CD4-positive, alpha-beta T cell (primary cell): Measurements from ENCODE around the gene KDM1B. TPM values are rescaled to one million over a fixed set of nuclear protein-coding genes. Genes with fewer than 3 reads are reported as not detected.
A peak's percentile ranks its signal among the peaks of the same experiment; 100 is the strongest.
"Not testable (repeated sequence)": the region's sequence is repeated elsewhere in the genome, so short reads cannot be mapped to it uniquely, and the experiment has no call there.

Source experiments
- ATAC-seq: fragments of 200-7000 bp; cut with Tn5 transposase; one replicate; pipeline ENCODE4 v1.10.0; 2022; ENCODE audit warnings: mild to moderate bottlenecking; ENCODE audit not compliant: poor library complexity
- CTCF ChIA-PET: fragments of 350-600 bp; sonication (Branson Sonifier 250); formaldehyde crosslinking; loops from one replicate; lab custom pipeline; 2021; ENCODE audit warnings: antibody characterized with exemption, inconsistent platforms; lab: Charles Lee
- POLR2A ChIA-PET: fragments of 350-600 bp; sonication (Branson Sonifier 250); formaldehyde crosslinking; loops from one replicate; lab custom pipeline; 2021; ENCODE audit warnings: antibody characterized with exemption, inconsistent platforms; lab: Charles Lee
- DNase-seq, 14 experiments: peaks; one replicate each; pipeline ENCODE4 v3.0.0-alpha.2; 2013 to 2020; ENCODE audit warnings: mixed read lengths in 2 of 14
- H3K27ac ChIP-seq, 2 donors: one replicate each; pipeline versions ENCODE4 v1.5.1 to v1.7.0; 2013; ENCODE audit warnings: low read length in 2 of 2, low read depth in 1 of 2, mild to moderate bottlenecking in 1 of 2
- H3K27me3 ChIP-seq, 2 experiments: 1 replicate in 1 of 2; 2 replicates in 1 of 2; pipeline versions ENCODE4 v1.6.1 to v1.7.0; 2013; ENCODE audit warnings: low read length in 2 of 2, control low read depth in 1 of 2, mild to moderate bottlenecking in 1 of 2, moderate library complexity in 1 of 2; ENCODE audit not compliant: insufficient read depth in 2 of 2, control insufficient read depth in 1 of 2
- H3K36me3 ChIP-seq: one replicate; pipeline ENCODE4 v1.6.1; 2013; ENCODE audit warnings: low read length, control low read depth; ENCODE audit not compliant: insufficient read depth
- H3K4me1 ChIP-seq: one replicate; pipeline ENCODE4 v1.6.1; 2013; ENCODE audit warnings: low read length, control low read depth; ENCODE audit not compliant: insufficient read depth
- H3K4me3 ChIP-seq: one replicate; pipeline ENCODE4 v1.5.1; 2013; ENCODE audit warnings: mild to moderate bottlenecking, low read length, moderate library complexity
- H3K9me3 ChIP-seq, 2 experiments: 1 replicate in 1 of 2; 2 replicates in 1 of 2; pipeline versions ENCODE4 v1.6.1 to v1.7.0; 2013; ENCODE audit warnings: low read length in 2 of 2, mild to moderate bottlenecking in 2 of 2, control low read depth in 1 of 2, moderate library complexity in 1 of 2; ENCODE audit not compliant: control insufficient read depth in 1 of 2, insufficient read depth in 1 of 2
- H3K27ac Mint-ChIP-seq: one replicate; pipeline ENCODE4 v1.8.0; 2020; ENCODE audit warnings: mixed read lengths
- H3K27me3 Mint-ChIP-seq: one replicate; pipeline ENCODE4 v1.8.0; 2021; ENCODE audit warnings: mixed read lengths
- H3K36me3 Mint-ChIP-seq: one replicate; pipeline ENCODE4 v1.8.0; 2021; ENCODE audit warnings: low read depth, mixed read lengths
- H3K4me1 Mint-ChIP-seq: one replicate; pipeline ENCODE4 v1.8.0; 2021; ENCODE audit warnings: low read depth, mixed read lengths
- H3K4me3 Mint-ChIP-seq: one replicate; pipeline ENCODE4 v1.8.0; 2020; ENCODE audit warnings: mild to moderate bottlenecking, mixed read lengths
- H3K9me3 Mint-ChIP-seq: one replicate; pipeline ENCODE4 v1.8.0; 2020; ENCODE audit warnings: mixed read lengths
- intact Hi-C, 2 experiments: fragments of 100-400 bp; cut with DNase I in 1 of 2; cut with micrococcal nuclease in 1 of 2; formaldehyde crosslinking; loops; one replicate each; pipeline versions ENCODE4 v1.15.1 to v1.9.0; 2023 to 2025; cut with DNase I, micrococcal nuclease
- total RNA-seq, 174 experiments: library from RNA in 2 of 174; stranded (reverse) in 2 of 174; gene quantifications; one replicate each; pipeline ENCODE4 v1.2.3 and lab custom pipeline; 2021 to 2026
- TF ChIP-seq, protein P1 (sequence below): fragments of 200-600 bp; IDR thresholded peaks from one replicate; pipeline ENCODE4 v1.8.0; 2022; ENCODE audit warnings: antibody characterized with exemption, mild to moderate bottlenecking

KDM1B gene
- total RNA-seq, 2 experiments from 2014 or later = 4.4 to 6.0 TPM

DNA sequence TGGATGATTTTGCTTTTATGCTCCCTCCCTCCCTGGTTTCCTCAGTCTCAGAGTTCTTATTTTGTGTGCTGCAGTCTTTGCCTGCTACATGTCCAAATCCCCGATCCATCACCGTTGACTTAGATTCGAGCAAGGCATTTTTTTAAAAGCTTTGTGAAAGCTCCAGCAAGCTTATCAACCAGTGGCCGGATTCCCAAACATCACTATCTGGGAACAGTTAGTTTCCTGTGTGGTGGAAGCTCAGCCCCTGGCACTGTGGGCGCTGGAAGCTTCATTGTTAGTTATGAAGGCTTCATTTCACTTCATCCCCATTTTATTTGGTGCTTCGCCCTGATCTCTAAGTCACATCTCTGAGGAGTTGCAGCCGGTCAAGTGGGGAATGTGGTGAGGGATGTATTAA lies 64.4 kb downstream of the KDM1B start:
- peak overlapping the region; percentile 4 for H3K27ac Mint-ChIP-seq
- H3K36me3 Mint-ChIP-seq = peaks cover 76% of the 10 kb centered on the region

DNA sequence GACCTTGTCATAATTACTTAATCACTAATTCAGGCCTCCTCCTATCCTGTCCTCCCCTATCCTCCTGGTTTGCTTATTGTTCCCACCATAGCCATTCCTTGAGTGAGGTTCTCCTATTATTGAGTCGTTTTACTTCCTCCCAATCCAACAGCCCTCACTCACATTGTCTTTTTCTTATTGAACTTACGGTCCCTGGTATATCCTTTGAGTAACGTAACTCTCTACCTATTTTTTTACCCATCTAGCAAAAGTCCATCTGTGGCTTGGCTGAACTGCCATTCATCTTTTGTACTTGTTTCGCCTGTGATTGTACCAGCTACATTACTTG lies 66.0 kb downstream of the KDM1B start:
- TF ChIP-seq, protein P1, sequence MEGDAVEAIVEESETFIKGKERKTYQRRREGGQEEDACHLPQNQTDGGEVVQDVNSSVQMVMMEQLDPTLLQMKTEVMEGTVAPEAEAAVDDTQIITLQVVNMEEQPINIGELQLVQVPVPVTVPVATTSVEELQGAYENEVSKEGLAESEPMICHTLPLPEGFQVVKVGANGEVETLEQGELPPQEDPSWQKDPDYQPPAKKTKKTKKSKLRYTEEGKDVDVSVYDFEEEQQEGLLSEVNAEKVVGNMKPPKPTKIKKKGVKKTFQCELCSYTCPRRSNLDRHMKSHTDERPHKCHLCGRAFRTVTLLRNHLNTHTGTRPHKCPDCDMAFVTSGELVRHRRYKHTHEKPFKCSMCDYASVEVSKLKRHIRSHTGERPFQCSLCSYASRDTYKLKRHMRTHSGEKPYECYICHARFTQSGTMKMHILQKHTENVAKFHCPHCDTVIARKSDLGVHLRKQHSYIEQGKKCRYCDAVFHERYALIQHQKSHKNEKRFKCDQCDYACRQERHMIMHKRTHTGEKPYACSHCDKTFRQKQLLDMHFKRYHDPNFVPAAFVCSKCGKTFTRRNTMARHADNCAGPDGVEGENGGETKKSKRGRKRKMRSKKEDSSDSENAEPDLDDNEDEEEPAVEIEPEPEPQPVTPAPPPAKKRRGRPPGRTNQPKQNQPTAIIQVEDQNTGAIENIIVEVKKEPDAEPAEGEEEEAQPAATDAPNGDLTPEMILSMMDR = no peak
- CTCF ChIA-PET = no interaction called here
- Histone ChIP-seq H3K27me3 (no peaks in the 10 kb centered on the region), H3K27ac (no peak overlapping the region), H3K4me3 (no peak overlapping the region), H3K36me3 (peaks cover 35% of the 10 kb centered on the region), H3K9me3 (no peaks in the 10 kb centered on the region), H3K4me1 (no peaks in the 10 kb centered on the region)
- H3K9me3 Mint-ChIP-seq = no peaks in the 10 kb centered on the region
- ATAC-seq = no peak
- POLR2A ChIA-PET = no interaction called here
- H3K36me3 Mint-ChIP-seq = peaks cover 81% of the 10 kb centered on the region
- intact Hi-C loops = no loop called here
- H3K4me3 Mint-ChIP-seq = no peak overlapping the region
- no peak for DNase-seq
- no peaks in the 10 kb centered on the region for H3K4me1 Mint-ChIP-seq
- H3K27me3 Mint-ChIP-seq = no peaks in the 10 kb centered on the region
- peak overlapping the region; percentile 15 for H3K27ac Mint-ChIP-seq

More for the DNA sequence above, 64.4 kb downstream of the KDM1B start:
- POLR2A ChIA-PET = no interaction called here
- H3K4me1 ChIP-seq = no peaks in the 10 kb centered on the region
- no peaks in the 10 kb centered on the region for H3K9me3 ChIP-seq
- DNase-seq (no peak), ATAC-seq (no peak)
- peaks cover 31% of the 10 kb centered on the region for H3K36me3 ChIP-seq
- intact Hi-C loops = no loop called here
- TF ChIP-seq, protein P1 = no peak
- no peaks in the 10 kb centered on the region for H3K27me3 ChIP-seq
- no peaks in the 10 kb centered on the region for H3K27me3 Mint-ChIP-seq
- CTCF ChIA-PET = no interaction called here
- no peak overlapping the region for H3K27ac ChIP-seq
- H3K9me3 Mint-ChIP-seq = no peaks in the 10 kb centered on the region
- H3K4me3 Mint-ChIP-seq = no peak overlapping the region
- no peak overlapping the region for H3K4me3 ChIP-seq
- H3K4me1 Mint-ChIP-seq = no peaks in the 10 kb centered on the region

DNA sequence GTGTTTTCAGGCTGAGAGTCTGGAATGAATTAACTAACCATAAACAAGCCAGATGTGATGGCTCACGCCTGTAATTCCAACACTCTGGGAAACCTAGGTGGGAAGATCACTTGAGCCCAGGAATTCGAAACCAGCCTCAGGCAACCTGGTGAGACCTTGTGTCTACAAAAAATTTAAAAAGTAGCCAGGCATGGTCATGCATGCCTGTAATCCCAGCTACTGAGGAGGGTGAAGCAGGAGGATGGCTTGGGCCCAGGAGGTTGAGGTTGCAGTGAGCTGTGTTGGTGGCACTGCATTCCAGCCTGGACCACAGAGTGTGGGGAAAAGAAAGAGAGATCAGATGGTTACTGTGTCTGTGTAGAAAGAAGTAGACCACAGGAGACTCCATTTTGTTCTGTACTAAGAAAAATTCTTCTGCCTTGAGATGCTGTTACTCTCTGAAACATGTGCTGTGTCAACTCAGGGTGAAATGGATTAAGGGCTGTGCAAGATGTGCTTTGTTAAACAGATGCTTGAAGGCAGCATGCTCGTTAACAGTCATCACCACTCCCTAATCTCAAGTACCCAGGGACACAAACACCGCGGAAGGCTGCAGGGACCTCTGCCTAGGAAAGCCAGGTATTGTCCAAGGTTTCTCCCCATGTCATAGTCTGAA lies 71.4 kb downstream of the KDM1B start:
- H3K4me1 Mint-ChIP-seq, CTCF ChIA-PET, H3K9me3 ChIP-seq, H3K27me3 Mint-ChIP-seq, H3K27me3 ChIP-seq, H3K4me3 ChIP-seq, intact Hi-C loops, ATAC-seq, H3K4me1 ChIP-seq, POLR2A ChIA-PET, H3K27ac Mint-ChIP-seq, H3K27ac ChIP-seq, H3K4me3 Mint-ChIP-seq, H3K9me3 Mint-ChIP-seq, DNase-seq: not testable (repeated sequence)
- peaks cover 55% of the 10 kb centered on the region for H3K36me3 ChIP-seq
- peaks cover 90% of the 10 kb centered on the region for H3K36me3 Mint-ChIP-seq

DNA sequence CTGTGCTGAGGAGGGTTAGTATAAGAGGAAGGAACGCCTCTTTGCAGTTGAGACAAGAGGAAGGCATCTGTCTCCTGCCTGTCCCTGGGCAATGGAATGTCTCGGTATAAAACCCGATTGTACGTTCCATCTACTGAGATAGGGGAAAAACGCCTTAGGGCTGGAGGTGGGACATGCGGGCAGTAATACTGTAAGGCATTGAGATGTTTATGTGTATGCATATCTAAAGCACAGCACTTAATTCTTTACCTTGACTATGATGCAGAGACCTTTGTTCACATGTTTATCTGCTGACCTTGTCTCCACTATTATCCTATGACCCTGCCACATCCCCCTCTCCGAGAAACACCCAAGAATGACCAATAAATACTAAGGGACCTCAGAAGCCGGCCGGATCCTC lies 71.9 kb downstream of the KDM1B start:
- Mint-ChIP-seq H3K9me3 (peaks cover 10% of the 10 kb centered on the region), H3K36me3 (peaks cover 90% of the 10 kb centered on the region), H3K4me1 (peaks cover 10% of the 10 kb centered on the region)
- CTCF ChIA-PET, POLR2A ChIA-PET, ATAC-seq, H3K27me3 ChIP-seq, DNase-seq, H3K4me3 Mint-ChIP-seq, H3K27me3 Mint-ChIP-seq, H3K27ac ChIP-seq, H3K4me1 ChIP-seq, intact Hi-C loops, H3K27ac Mint-ChIP-seq, H3K4me3 ChIP-seq, H3K9me3 ChIP-seq: not testable (repeated sequence)
- H3K36me3 ChIP-seq = peaks cover 52% of the 10 kb centered on the region

DNA sequence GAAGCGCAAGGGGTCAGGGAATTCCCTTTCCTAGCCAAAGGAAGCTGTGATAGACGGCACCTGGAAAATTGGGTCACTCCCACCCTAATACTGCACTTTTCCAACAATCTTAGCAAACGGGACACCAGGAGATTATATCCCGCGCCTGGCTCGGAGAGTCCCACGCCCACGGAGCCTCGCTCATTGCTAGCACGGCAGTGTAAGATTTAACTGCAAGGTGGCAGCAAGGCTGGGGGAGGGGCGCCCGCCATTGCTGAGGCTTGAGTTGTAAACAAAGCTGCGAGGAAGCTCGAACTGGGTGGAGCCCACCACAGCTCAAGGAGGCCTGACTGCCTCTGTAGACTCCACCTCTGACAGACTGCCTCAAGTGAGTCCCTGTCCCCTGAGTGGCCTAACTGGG lies 73.4 kb downstream of the KDM1B start:
- POLR2A ChIA-PET = not testable (repeated sequence)

DNA sequence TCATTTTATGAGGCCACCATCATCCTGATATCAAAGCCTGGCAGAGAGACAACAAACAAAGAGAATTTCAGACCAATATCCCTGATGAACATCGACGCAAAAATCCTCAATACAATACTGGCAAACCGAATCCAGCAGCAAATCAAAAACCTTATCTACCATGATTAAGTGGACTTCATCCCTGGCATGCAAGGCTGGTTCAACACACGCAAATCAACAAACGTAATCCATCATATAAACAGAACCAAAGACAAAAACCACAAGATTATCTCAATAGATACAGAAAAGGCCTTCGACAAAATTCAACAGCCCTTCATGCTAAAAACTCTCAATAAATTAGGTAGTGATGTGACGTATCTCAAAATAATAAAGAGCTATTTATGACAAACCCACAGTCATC lies 76.6 kb downstream of the KDM1B start:
- H3K27ac Mint-ChIP-seq, H3K4me1 ChIP-seq, H3K27me3 Mint-ChIP-seq, H3K27ac ChIP-seq, H3K4me3 ChIP-seq, H3K9me3 ChIP-seq, POLR2A ChIA-PET, ATAC-seq, CTCF ChIA-PET, H3K4me3 Mint-ChIP-seq, DNase-seq, H3K27me3 ChIP-seq, intact Hi-C loops: not testable (repeated sequence)
- H3K36me3 ChIP-seq = peaks cover 56% of the 10 kb centered on the region
- H3K4me1 Mint-ChIP-seq = peaks cover 14% of the 10 kb centered on the region
- peaks cover 20% of the 10 kb centered on the region for H3K9me3 Mint-ChIP-seq
- peaks cover 97% of the 10 kb centered on the region for H3K36me3 Mint-ChIP-seq

More for the DNA sequence above, 73.4 kb downstream of the KDM1B start:
- H3K27ac Mint-ChIP-seq, H3K9me3 ChIP-seq, ATAC-seq, CTCF ChIA-PET, H3K4me1 ChIP-seq, intact Hi-C loops, H3K4me3 ChIP-seq, H3K27me3 ChIP-seq, DNase-seq, H3K27ac ChIP-seq, H3K4me3 Mint-ChIP-seq, H3K27me3 Mint-ChIP-seq: not testable (repeated sequence)
- Mint-ChIP-seq H3K36me3 (peaks cover 93% of the 10 kb centered on the region), H3K4me1 (peaks cover 10% of the 10 kb centered on the region), H3K9me3 (peaks cover 12% of the 10 kb centered on the region)
- peaks cover 47% of the 10 kb centered on the region for H3K36me3 ChIP-seq
